Natural killer cell (primary cell): ENCODE measurements around the gene SCFD2. TPM values are rescaled to one million over a fixed set of nuclear protein-coding genes. Genes with fewer than 3 reads are reported as not detected.
"Not testable (repeated sequence)": the region's sequence is repeated elsewhere in the genome, so short reads cannot be mapped to it uniquely, and the experiment has no call there.

ENCODE experiments used
- ATAC-seq, 3 donors: fragments of 150-1000 bp in 2 of 3; fragments of 200-7000 bp in 1 of 3; cut with Tn5 transposase; 1 replicate in 1 of 3; 2 replicates in 2 of 3; pipeline ENCODE4 v1.10.0; 2021; ENCODE audit warnings: mild to moderate bottlenecking in 2 of 3, moderate library complexity in 2 of 3
- DNase-seq, 2 donors: peaks; one replicate each; pipeline versions ENCODE4 v3.0.0 to v3.0.0-alpha.2; 2013 to 2021; ENCODE audit warnings: mixed read lengths in 1 of 2
- H3K27ac ChIP-seq: one replicate; pipeline ENCODE4 v1.5.1; 2013; ENCODE audit warnings: mild to moderate bottlenecking, low read length
- H3K27me3 ChIP-seq: one replicate; pipeline ENCODE4 v1.6.1; 2013; ENCODE audit warnings: low read length; ENCODE audit not compliant: control insufficient read depth, insufficient read depth
- H3K36me3 ChIP-seq: one replicate; pipeline ENCODE4 v1.6.1; 2013; ENCODE audit warnings: low read length; ENCODE audit not compliant: control insufficient read depth, insufficient read depth
- H3K4me1 ChIP-seq: one replicate; pipeline ENCODE4 v1.6.1; 2013; ENCODE audit warnings: low read length; ENCODE audit not compliant: control insufficient read depth, insufficient read depth
- H3K4me3 ChIP-seq: one replicate; pipeline ENCODE4 v1.5.1; 2013; ENCODE audit warnings: low read length
- H3K9me3 ChIP-seq: one replicate; pipeline ENCODE4 v1.6.1; 2013; ENCODE audit warnings: low read length; ENCODE audit not compliant: control insufficient read depth, insufficient read depth
- H3K27ac Mint-ChIP-seq, 2 donors: one replicate each; pipeline ENCODE4 v1.8.0; 2022; ENCODE audit warnings: mild to moderate bottlenecking in 2 of 2, mixed read lengths in 2 of 2, moderate library complexity in 1 of 2
- H3K27me3 Mint-ChIP-seq, 2 donors: one replicate each; pipeline ENCODE4 v1.8.0; 2022; ENCODE audit warnings: low read depth in 2 of 2, mixed read lengths in 2 of 2
- H3K36me3 Mint-ChIP-seq: one replicate; pipeline ENCODE4 v1.8.0; 2022; ENCODE audit warnings: mixed read lengths
- H3K4me1 Mint-ChIP-seq, 2 donors: one replicate each; pipeline ENCODE4 v1.8.0; 2022; ENCODE audit warnings: mixed read lengths in 2 of 2
- H3K4me3 Mint-ChIP-seq: one replicate; pipeline ENCODE4 v1.8.0; 2022; ENCODE audit warnings: mild to moderate bottlenecking, moderate library complexity, mixed read lengths
- H3K9me3 Mint-ChIP-seq, 2 donors: one replicate each; pipeline ENCODE4 v1.8.0; 2022; ENCODE audit warnings: mixed read lengths in 2 of 2
- CTCF ChIP-seq: fragments of 200-600 bp; IDR thresholded peaks from one replicate; pipeline ENCODE4 v1.8.0; 2022; ENCODE audit warnings: antibody characterized with exemption
- WGBS: methylation state at CpG from one replicate; pipeline ENCODE4 v1.1.7; 2013; ENCODE audit warnings: missing lambda C conversion rate; ENCODE audit not compliant: insufficient coverage; 5-methylcytosine and 5-hydroxymethylcytosine counted together
- intact Hi-C: fragments of 100-400 bp; cut with micrococcal nuclease; formaldehyde crosslinking; loops from one replicate; pipeline ENCODE4 v1.14.2; 2022
- total RNA-seq, 4 donors: library from RNA; stranded (reverse); fragments of 120-200 nt in 1 of 4; gene quantifications; one replicate each; pipeline versions ENCODE4 v1.2.3 to v1.2.4, GENCODE V29; 2013 to 2022

The SCFD2 gene
- total RNA-seq, 3 donors from 2014 or later (not counting 1 experiment from before 2014, with no cell fraction given) = 26.4 to 29.4 (median 28.9) TPM

GRCh38 chr4:53274609-53275268 lies 91.1 kb downstream of the SCFD2 start:
- DNase-seq (no peak), ATAC-seq (no peak)
- H3K4me3 ChIP-seq = no peak overlapping the region
- TF ChIP-seq CTCF = no peak
- no peaks in the 10 kb centered on the region for H3K27me3 ChIP-seq
- 93% methylated on average over 5 of the region's 5 CpGs for WGBS
- no peak overlapping the region for H3K4me3 Mint-ChIP-seq
- H3K4me1 Mint-ChIP-seq = peaks cover 5% of the 10 kb centered on the region in 2 donors
- no peaks in the 10 kb centered on the region for H3K27me3 Mint-ChIP-seq
- H3K27ac Mint-ChIP-seq = no peak overlapping the region
- H3K4me1 ChIP-seq = no peaks in the 10 kb centered on the region
- no peaks in the 10 kb centered on the region for H3K9me3 ChIP-seq
- intact Hi-C loops = no loop called here
- no peaks in the 10 kb centered on the region for H3K9me3 Mint-ChIP-seq
- H3K36me3 ChIP-seq = peaks cover 3% of the 10 kb centered on the region
- H3K36me3 Mint-ChIP-seq = no peaks in the 10 kb centered on the region
- no peak overlapping the region for H3K27ac ChIP-seq

- Mint-ChIP-seq H3K4me3 (no peak overlapping the region), H3K4me1 (peaks cover 5% of the 10 kb centered on the region in 2 donors), H3K36me3 (no peaks in the 10 kb centered on the region), H3K9me3 (no peaks in the 10 kb centered on the region), H3K27ac (no peak overlapping the region), H3K27me3 (no peaks in the 10 kb centered on the region)
- H3K9me3 ChIP-seq = no peaks in the 10 kb centered on the region
- ATAC-seq (no peak), DNase-seq (no peak)
- no peaks in the 10 kb centered on the region for H3K4me1 ChIP-seq
- peaks cover 3% of the 10 kb centered on the region for H3K36me3 ChIP-seq
- intact Hi-C loops = no loop called here
- TF ChIP-seq CTCF = no peak
- 62% methylated on average over 2 of the region's 3 CpGs for WGBS
- H3K4me3 ChIP-seq = no peak overlapping the region
- no peak overlapping the region for H3K27ac ChIP-seq
- H3K27me3 ChIP-seq = no peaks in the 10 kb centered on the region
Observed at GRCh38 chr4:53273726-53274125, 92.1 kb downstream of the SCFD2 start.

GRCh38 chr4:53267026-53267425 lies 98.8 kb downstream of the SCFD2 start:
- no peak overlapping the region for H3K27ac Mint-ChIP-seq
- WGBS = 100% methylated on average over 1 of the region's 4 CpGs
- H3K27me3 ChIP-seq = no peaks in the 10 kb centered on the region
- peaks cover 4% of the 10 kb centered on the region for H3K36me3 ChIP-seq
- H3K9me3 ChIP-seq = peaks cover 10% of the 10 kb centered on the region
- peaks cover 0 to 4% of the 10 kb centered on the region in 2 donors for H3K4me1 Mint-ChIP-seq
- H3K4me3 Mint-ChIP-seq = no peak overlapping the region
- no peaks in the 10 kb centered on the region for H3K27me3 Mint-ChIP-seq
- ATAC-seq = no peak
- no peak overlapping the region for H3K27ac ChIP-seq
- H3K4me1 ChIP-seq = no peaks in the 10 kb centered on the region
- peaks cover 11% of the 10 kb centered on the region for H3K36me3 Mint-ChIP-seq
- H3K9me3 Mint-ChIP-seq = peaks cover 5 to 6% of the 10 kb centered on the region in 2 donors
- TF ChIP-seq CTCF = no peak
- intact Hi-C loops = no loop called here
- no peak overlapping the region for H3K4me3 ChIP-seq
- no peak for DNase-seq

- H3K4me1 ChIP-seq, H3K4me3 Mint-ChIP-seq, H3K4me1 Mint-ChIP-seq, H3K36me3 ChIP-seq, H3K27me3 Mint-ChIP-seq, H3K4me3 ChIP-seq, ATAC-seq, H3K27me3 ChIP-seq, H3K36me3 Mint-ChIP-seq, DNase-seq, H3K27ac ChIP-seq, intact Hi-C loops, H3K9me3 ChIP-seq, H3K27ac Mint-ChIP-seq: not testable (repeated sequence)
- 94% methylated on average over 14 of the region's 31 CpGs for WGBS
- H3K9me3 Mint-ChIP-seq = peaks cover under 1 to 12% of the 10 kb centered on the region in 2 donors
Observed at GRCh38 chr4:53255986-53256385, 109.9 kb downstream of the SCFD2 start.
